ENCODE measurements around the gene FBXW2. TPM values are rescaled to one million over a fixed set of nuclear protein-coding genes. Genes with fewer than 3 reads are reported as not detected.

Gene FBXW2
- polyA plus RNA-seq, 1 experiment = 69.0 TPM

DNA sequence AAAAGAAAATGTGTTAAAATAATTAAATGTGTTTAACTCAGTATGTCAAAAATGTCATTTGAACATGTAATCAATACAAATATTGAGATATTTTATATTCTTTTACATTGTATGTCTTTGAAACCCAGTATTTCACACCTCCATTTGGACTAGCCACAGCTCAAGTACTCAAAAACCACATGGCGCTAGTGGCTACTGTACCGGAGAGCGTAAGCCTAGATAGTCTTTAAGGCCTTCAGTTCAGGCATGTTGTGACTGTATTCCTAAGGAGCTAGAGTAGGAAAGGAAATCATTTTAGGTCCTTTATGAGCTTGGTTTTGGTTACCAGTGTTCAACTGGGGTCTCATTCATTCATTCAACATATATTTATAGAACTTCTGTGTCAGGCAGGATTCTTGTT lies 12.8 kb downstream of the FBXW2 start:
- TF ChIP-seq, protein P1, sequence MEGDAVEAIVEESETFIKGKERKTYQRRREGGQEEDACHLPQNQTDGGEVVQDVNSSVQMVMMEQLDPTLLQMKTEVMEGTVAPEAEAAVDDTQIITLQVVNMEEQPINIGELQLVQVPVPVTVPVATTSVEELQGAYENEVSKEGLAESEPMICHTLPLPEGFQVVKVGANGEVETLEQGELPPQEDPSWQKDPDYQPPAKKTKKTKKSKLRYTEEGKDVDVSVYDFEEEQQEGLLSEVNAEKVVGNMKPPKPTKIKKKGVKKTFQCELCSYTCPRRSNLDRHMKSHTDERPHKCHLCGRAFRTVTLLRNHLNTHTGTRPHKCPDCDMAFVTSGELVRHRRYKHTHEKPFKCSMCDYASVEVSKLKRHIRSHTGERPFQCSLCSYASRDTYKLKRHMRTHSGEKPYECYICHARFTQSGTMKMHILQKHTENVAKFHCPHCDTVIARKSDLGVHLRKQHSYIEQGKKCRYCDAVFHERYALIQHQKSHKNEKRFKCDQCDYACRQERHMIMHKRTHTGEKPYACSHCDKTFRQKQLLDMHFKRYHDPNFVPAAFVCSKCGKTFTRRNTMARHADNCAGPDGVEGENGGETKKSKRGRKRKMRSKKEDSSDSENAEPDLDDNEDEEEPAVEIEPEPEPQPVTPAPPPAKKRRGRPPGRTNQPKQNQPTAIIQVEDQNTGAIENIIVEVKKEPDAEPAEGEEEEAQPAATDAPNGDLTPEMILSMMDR (IDR thresholded peaks at IDR 0.05; ENCODE audit: low read depth, low read length) = no peak
- DNase-seq (ENCODE audit: low read depth, low spot score) = no peak
- ChIA-PET POLR2A (interaction anchor here (1.2 kb wide), 1 partner anchor 13 kb away, joined by 4 read pairs; the partner anchor contains the start of gene FBXW2), CTCF (interaction anchor here (1.0 to 1.1 kb wide), 3 partner anchors 24 to 160 kb away, joined by 3 to 5 read pairs (median 3); no protein-coding TSS in a partner anchor)
- Histone ChIP-seq H3K9me3 (ENCODE audit: control insufficient read depth, insufficient read depth, low read length) (no peaks in the 10 kb centered on the region), H3K4me3 (ENCODE audit: low read depth, low read length) (no peak overlapping the region), H3K27ac (ENCODE audit: low read depth, low read length) (no peak overlapping the region), H3K27me3 (ENCODE audit: control insufficient read depth, insufficient read depth, low read length) (no peaks in the 10 kb centered on the region)

DNA sequence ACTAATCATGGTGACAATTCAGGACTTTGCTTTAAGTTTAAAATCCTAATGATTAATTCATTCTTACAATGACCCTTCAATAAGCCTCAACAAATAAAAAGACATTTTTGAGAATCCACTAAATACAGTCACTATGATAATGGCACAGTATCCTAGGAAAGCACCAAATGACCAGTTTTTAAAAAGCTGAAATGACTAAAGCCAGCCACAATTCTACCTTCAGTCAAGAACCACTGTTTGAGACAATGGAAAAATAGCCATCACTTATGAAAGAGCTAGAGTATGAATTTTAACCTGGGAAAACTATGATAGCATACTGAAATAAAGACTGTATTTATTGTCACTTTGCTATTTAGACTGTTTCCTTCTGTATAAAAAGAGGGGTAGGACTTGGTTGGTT lies 14.0 kb downstream of the FBXW2 start:
- ChIA-PET POLR2A (no interaction called here), CTCF (interaction anchor here (1.1 to 1.4 kb wide), 2 partner anchors 23 to 158 kb away, joined by 3 to 5 read pairs; no protein-coding TSS in a partner anchor)

DNA sequence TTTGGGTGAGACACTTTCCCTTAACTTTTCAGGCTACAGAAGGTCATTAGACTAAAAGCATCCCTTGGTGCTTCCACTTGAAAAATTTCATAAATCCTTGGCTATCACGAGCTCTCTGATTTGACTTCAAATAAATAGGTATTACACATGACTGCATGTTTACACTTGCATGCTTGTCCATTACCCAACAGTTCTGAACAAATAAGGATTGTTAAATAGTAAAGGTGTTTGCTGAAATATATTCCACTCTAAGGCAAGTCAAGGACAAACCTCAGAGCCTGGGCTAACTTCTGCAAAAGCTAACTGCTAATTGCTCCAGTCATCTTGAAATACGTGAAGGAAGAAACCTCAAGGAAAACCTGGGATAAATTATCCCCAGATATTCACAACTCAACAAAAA lies 14.5 kb downstream of the FBXW2 start:
- no peak for DNase-seq (ENCODE audit: low read depth, low spot score)
- Histone ChIP-seq H3K27me3 (ENCODE audit: control insufficient read depth, insufficient read depth, low read length) (no peaks in the 10 kb centered on the region), H3K4me3 (ENCODE audit: low read depth, low read length) (no peak overlapping the region), H3K9me3 (ENCODE audit: control insufficient read depth, insufficient read depth, low read length) (no peaks in the 10 kb centered on the region), H3K27ac (ENCODE audit: low read depth, low read length) (no peak overlapping the region)
- CTCF ChIA-PET = interaction anchor here (1.1 to 1.4 kb wide), 2 partner anchors 22 to 158 kb away, joined by 3 to 5 read pairs; no protein-coding TSS in a partner anchor
- POLR2A ChIA-PET = no interaction called here
- TF ChIP-seq, protein P1 (IDR thresholded peaks at IDR 0.05; ENCODE audit: low read depth, low read length) = no peak

More for the DNA sequence above, 14.0 kb downstream of the FBXW2 start:
- Histone ChIP-seq H3K4me3 (ENCODE audit: low read depth, low read length) (no peak overlapping the region), H3K9me3 (ENCODE audit: control insufficient read depth, insufficient read depth, low read length) (no peaks in the 10 kb centered on the region), H3K27ac (ENCODE audit: low read depth, low read length) (no peak overlapping the region), H3K27me3 (ENCODE audit: control insufficient read depth, insufficient read depth, low read length) (no peaks in the 10 kb centered on the region)
- TF ChIP-seq, protein P1 (IDR thresholded peaks at IDR 0.05; ENCODE audit: low read depth, low read length) = no peak
- DNase-seq (ENCODE audit: low read depth, low spot score) = no peak

DNA sequence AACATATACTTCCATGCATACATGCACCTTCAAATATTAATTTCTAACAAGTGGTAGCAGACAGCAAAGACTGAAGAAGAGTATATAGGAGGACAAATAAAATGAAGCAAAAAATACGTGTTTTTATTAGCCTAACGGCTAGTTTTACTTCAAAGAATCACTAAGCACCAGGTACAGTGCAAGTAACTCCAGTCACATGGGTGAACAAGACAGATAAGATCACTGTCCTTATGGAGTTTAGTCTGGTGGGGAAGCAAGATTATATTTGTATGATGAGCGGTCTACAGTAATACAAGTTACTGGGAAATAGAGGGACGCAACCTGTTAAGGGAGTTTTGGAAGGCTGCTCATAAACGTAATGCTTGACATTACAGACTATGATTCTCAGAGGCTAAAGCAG lies 16.0 kb downstream of the FBXW2 start:
- H3K9me3 ChIP-seq (ENCODE audit: control insufficient read depth, insufficient read depth, low read length) = no peaks in the 10 kb centered on the region
- no peak overlapping the region for H3K4me3 ChIP-seq (ENCODE audit: low read depth, low read length)
- no peaks in the 10 kb centered on the region for H3K27me3 ChIP-seq (ENCODE audit: control insufficient read depth, insufficient read depth, low read length)
- no peak for DNase-seq (ENCODE audit: low read depth, low spot score)
- no peak overlapping the region for H3K27ac ChIP-seq (ENCODE audit: low read depth, low read length)
- POLR2A ChIA-PET = no interaction called here
- CTCF ChIA-PET = interaction anchor here (2.5 kb wide), 1 partner anchor 21 kb away, joined by 7 read pairs; no protein-coding TSS in a partner anchor
- TF ChIP-seq, protein P1 (IDR thresholded peaks at IDR 0.05; ENCODE audit: low read depth, low read length) = no peak

- Histone ChIP-seq H3K4me3 (ENCODE audit: low read depth, low read length) (no peak overlapping the region), H3K27ac (ENCODE audit: low read depth, low read length) (no peak overlapping the region), H3K27me3 (ENCODE audit: control insufficient read depth, insufficient read depth, low read length) (no peaks in the 10 kb centered on the region), H3K9me3 (ENCODE audit: control insufficient read depth, insufficient read depth, low read length) (no peaks in the 10 kb centered on the region)
- no peak for DNase-seq (ENCODE audit: low read depth, low spot score)
- POLR2A ChIA-PET = no interaction called here
- CTCF ChIA-PET = interaction anchor here (2.5 kb wide), 1 partner anchor 21 kb away, joined by 7 read pairs; no protein-coding TSS in a partner anchor
- TF ChIP-seq, protein P1 (IDR thresholded peaks at IDR 0.05; ENCODE audit: low read depth, low read length) = no peak
These were observed 16.4 kb downstream of the FBXW2 start for GRCh38 chr9:120776788-120777187.

All from AG04450 (cell line).